ENCODE data around the gene YRDC. TPM values are rescaled to one million over a fixed set of nuclear protein-coding genes. Genes with fewer than 3 reads are reported as not detected.

YRDC gene
- total and polyA plus RNA-seq, 2 experiments from 2014 or later = 12.5 to 22.4 TPM

- Histone ChIP-seq H3K9me3 (ENCODE audit: low read depth) (no peaks in the 10 kb centered on the region), H3K4me1 (ENCODE audit: insufficient read depth) (no peaks in the 10 kb centered on the region), H3K27me3 (replicated peaks; ENCODE audit: insufficient read depth) (peaks cover 45% of the 10 kb centered on the region), H4K20me1 (ENCODE audit: insufficient read depth) (no peaks in the 10 kb centered on the region), H3K27ac (no peak overlapping the region), H3K79me2 (ENCODE audit: insufficient read depth) (no peaks in the 10 kb centered on the region), H3K4me2 (ENCODE audit: unreplicated experiment) (no peak overlapping the region), H2AFZ (no peak overlapping the region), H3K4me3 (no peak overlapping the region), H3F3A (ENCODE audit: insufficient read depth) (no peaks in the 10 kb centered on the region), H3K36me3 (ENCODE audit: low read depth) (no peaks in the 10 kb centered on the region), H3K9ac (no peak overlapping the region), H3K9me2 (ENCODE audit: insufficient read depth) (no peaks in the 10 kb centered on the region)
- 44 to 47% methylated on average over 65 to 68 of the region's 68 CpGs for WGBS, 2 experiments (ENCODE audit: low coverage in 1 of 2, low lambda C conversion rate in 2 of 2, missing lambda C conversion rate in 2 of 2)
- in situ Hi-C loops (cut with MboI) = no loop called here
- no peak for TF ChIP-seq EZH2 (IDR thresholded peaks at IDR 0.05; ENCODE audit: insufficient read depth, poor library complexity, severe bottlenecking)
- no peak for TF ChIP-seq EZH2phosphoT487 (IDR thresholded peaks at IDR 0.05; ENCODE audit: insufficient read depth, low read depth)
- no peak for DNase-seq
Measured at GRCh38 chr1:37761416-37762095, 46.5 kb downstream of the YRDC start.

GRCh38 chr1:37759451-37759850 lies 48.6 kb downstream of the YRDC start:
- WGBS, 2 experiments (ENCODE audit: low coverage in 1 of 2, low lambda C conversion rate in 2 of 2, missing lambda C conversion rate in 2 of 2) = 26 to 30% methylated on average over 2 of the region's 2 CpGs
- Histone ChIP-seq H3K27me3 (replicated peaks; ENCODE audit: insufficient read depth) (peaks cover 36% of the 10 kb centered on the region), H3K4me1 (ENCODE audit: insufficient read depth) (no peaks in the 10 kb centered on the region), H2AFZ (no peak overlapping the region), H3F3A (ENCODE audit: insufficient read depth) (no peaks in the 10 kb centered on the region), H3K9me2 (ENCODE audit: insufficient read depth) (no peaks in the 10 kb centered on the region), H3K4me2 (ENCODE audit: unreplicated experiment) (no peak overlapping the region), H3K9ac (no peak overlapping the region), H3K27ac (no peak overlapping the region), H3K79me2 (ENCODE audit: insufficient read depth) (no peaks in the 10 kb centered on the region), H3K4me3 (no peak overlapping the region), H4K20me1 (ENCODE audit: insufficient read depth) (no peaks in the 10 kb centered on the region), H3K36me3 (ENCODE audit: low read depth) (no peaks in the 10 kb centered on the region), H3K9me3 (ENCODE audit: low read depth) (no peaks in the 10 kb centered on the region)
- DNase-seq = no peak
- no peak for TF ChIP-seq EZH2 (IDR thresholded peaks at IDR 0.05; ENCODE audit: insufficient read depth, poor library complexity, severe bottlenecking)
- no peak for TF ChIP-seq EZH2phosphoT487 (IDR thresholded peaks at IDR 0.05; ENCODE audit: insufficient read depth, low read depth)
- in situ Hi-C loops (cut with MboI) = no loop called here

DNA sequence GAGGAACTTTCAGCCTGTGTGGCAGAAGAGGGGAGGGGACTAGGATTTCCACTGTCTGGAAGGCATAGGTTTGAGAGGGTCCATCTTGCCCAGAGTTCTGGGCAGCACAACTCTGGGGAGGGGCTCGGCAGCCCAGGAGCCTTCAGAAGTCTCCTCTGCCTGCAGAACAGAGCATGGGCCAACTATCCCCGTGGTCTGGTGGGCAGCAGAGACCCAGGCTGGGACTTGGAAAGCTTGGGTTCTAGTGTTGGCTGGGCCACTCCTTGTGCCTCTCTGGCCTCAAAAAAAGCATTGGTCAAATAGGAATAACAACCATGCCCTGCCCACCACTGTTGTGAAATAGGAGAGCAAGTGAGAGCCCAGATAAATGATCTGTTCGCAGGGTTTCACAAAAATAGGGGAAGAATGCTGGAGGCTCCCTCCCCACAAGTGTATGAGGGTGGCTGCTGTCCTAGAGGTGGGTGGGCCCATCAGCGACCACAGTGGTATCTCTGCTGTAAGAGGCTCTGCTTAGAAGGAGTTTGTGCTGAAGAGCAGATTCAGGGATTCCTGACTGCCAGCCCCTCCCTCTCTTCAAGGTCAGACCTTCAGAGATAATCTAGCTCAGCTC lies 52.0 kb downstream of the YRDC start:
- peaks cover 58% of the 10 kb centered on the region for H3K27me3 ChIP-seq (replicated peaks; ENCODE audit: insufficient read depth)

GRCh38 chr1:37755290-37755689 lies 52.7 kb downstream of the YRDC start:
- no peak for TF ChIP-seq EZH2 (IDR thresholded peaks at IDR 0.05; ENCODE audit: insufficient read depth, poor library complexity, severe bottlenecking)
- no peak for TF ChIP-seq EZH2phosphoT487 (IDR thresholded peaks at IDR 0.05; ENCODE audit: insufficient read depth, low read depth)
- Histone ChIP-seq H3K27me3 (replicated peaks; ENCODE audit: insufficient read depth) (peaks cover 59% of the 10 kb centered on the region), H3K4me3 (no peak overlapping the region), H4K20me1 (ENCODE audit: insufficient read depth) (no peaks in the 10 kb centered on the region), H3K9me3 (ENCODE audit: low read depth) (no peaks in the 10 kb centered on the region), H2AFZ (no peak overlapping the region), H3K27ac (no peak overlapping the region), H3K4me2 (ENCODE audit: unreplicated experiment) (no peak overlapping the region), H3K36me3 (ENCODE audit: low read depth) (no peaks in the 10 kb centered on the region), H3K4me1 (ENCODE audit: insufficient read depth) (no peaks in the 10 kb centered on the region), H3F3A (ENCODE audit: insufficient read depth) (no peaks in the 10 kb centered on the region), H3K79me2 (ENCODE audit: insufficient read depth) (no peaks in the 10 kb centered on the region), H3K9me2 (ENCODE audit: insufficient read depth) (no peaks in the 10 kb centered on the region), H3K9ac (no peak overlapping the region)
- WGBS, 2 experiments (ENCODE audit: low coverage in 1 of 2, low lambda C conversion rate in 2 of 2, missing lambda C conversion rate in 2 of 2) = 0% methylated on average over 1 of the region's 1 CpG
- in situ Hi-C loops (cut with MboI) = no loop called here
- DNase-seq = no peak

More for the DNA sequence above, 52.0 kb downstream of the YRDC start:
- H3K9ac ChIP-seq = no peak overlapping the region
- no peak for DNase-seq
- H3K4me3 ChIP-seq = no peak overlapping the region
- no peaks in the 10 kb centered on the region for H3K79me2 ChIP-seq (ENCODE audit: insufficient read depth)
- no peak overlapping the region for H2AFZ ChIP-seq
- no peaks in the 10 kb centered on the region for H3K9me3 ChIP-seq (ENCODE audit: low read depth)
- TF ChIP-seq EZH2phosphoT487 (IDR thresholded peaks at IDR 0.05; ENCODE audit: insufficient read depth, low read depth) (no peak), EZH2 (IDR thresholded peaks at IDR 0.05; ENCODE audit: insufficient read depth, poor library complexity, severe bottlenecking) (no peak)
- 30 to 44% methylated on average over 3 to 4 of the region's 4 CpGs for WGBS, 2 experiments (ENCODE audit: low coverage in 1 of 2, low lambda C conversion rate in 2 of 2, missing lambda C conversion rate in 2 of 2)
- in situ Hi-C loops (cut with MboI) = no loop called here
- no peaks in the 10 kb centered on the region for H3F3A ChIP-seq (ENCODE audit: insufficient read depth)
- no peaks in the 10 kb centered on the region for H4K20me1 ChIP-seq (ENCODE audit: insufficient read depth)
- H3K4me1 ChIP-seq (ENCODE audit: insufficient read depth) = no peaks in the 10 kb centered on the region
- no peak overlapping the region for H3K27ac ChIP-seq
- H3K4me2 ChIP-seq (ENCODE audit: unreplicated experiment) = no peak overlapping the region
- H3K9me2 ChIP-seq (ENCODE audit: insufficient read depth) = no peaks in the 10 kb centered on the region
- no peaks in the 10 kb centered on the region for H3K36me3 ChIP-seq (ENCODE audit: low read depth)

Measured in GM23248 (cell line).